ENCODE data around the gene OR4D1.

DNA sequence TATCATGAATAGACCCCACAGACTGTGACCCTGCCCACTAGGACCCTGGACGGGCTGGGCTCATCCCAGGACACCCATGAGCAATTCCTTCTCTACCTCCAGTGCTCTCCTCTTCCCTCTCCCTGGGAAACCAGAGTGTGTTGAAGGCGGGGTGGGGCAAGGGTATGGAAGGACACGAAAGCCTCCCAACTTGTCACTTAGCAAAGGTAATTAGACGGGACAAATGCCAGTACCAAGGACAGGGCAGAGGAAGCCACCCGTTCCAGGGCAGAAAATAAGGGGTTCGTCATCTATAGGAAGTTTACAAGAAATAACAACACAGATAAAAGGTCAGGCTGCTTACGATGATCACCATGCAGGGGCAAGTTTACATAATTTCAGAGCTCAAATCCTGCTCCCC lies 39.5 kb downstream of the OR4D1 start:
- TF ChIP-seq, protein P1, sequence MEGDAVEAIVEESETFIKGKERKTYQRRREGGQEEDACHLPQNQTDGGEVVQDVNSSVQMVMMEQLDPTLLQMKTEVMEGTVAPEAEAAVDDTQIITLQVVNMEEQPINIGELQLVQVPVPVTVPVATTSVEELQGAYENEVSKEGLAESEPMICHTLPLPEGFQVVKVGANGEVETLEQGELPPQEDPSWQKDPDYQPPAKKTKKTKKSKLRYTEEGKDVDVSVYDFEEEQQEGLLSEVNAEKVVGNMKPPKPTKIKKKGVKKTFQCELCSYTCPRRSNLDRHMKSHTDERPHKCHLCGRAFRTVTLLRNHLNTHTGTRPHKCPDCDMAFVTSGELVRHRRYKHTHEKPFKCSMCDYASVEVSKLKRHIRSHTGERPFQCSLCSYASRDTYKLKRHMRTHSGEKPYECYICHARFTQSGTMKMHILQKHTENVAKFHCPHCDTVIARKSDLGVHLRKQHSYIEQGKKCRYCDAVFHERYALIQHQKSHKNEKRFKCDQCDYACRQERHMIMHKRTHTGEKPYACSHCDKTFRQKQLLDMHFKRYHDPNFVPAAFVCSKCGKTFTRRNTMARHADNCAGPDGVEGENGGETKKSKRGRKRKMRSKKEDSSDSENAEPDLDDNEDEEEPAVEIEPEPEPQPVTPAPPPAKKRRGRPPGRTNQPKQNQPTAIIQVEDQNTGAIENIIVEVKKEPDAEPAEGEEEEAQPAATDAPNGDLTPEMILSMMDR (IDR thresholded peaks at IDR 0.05 in 2 of 3, conservative IDR thresholded peaks at IDR 0.05 in 1 of 3; ENCODE audit: insufficient read depth in 2 of 3, low read depth in 1 of 3, low read length in 3 of 3): no peak
- TF ChIP-seq, protein P2, sequence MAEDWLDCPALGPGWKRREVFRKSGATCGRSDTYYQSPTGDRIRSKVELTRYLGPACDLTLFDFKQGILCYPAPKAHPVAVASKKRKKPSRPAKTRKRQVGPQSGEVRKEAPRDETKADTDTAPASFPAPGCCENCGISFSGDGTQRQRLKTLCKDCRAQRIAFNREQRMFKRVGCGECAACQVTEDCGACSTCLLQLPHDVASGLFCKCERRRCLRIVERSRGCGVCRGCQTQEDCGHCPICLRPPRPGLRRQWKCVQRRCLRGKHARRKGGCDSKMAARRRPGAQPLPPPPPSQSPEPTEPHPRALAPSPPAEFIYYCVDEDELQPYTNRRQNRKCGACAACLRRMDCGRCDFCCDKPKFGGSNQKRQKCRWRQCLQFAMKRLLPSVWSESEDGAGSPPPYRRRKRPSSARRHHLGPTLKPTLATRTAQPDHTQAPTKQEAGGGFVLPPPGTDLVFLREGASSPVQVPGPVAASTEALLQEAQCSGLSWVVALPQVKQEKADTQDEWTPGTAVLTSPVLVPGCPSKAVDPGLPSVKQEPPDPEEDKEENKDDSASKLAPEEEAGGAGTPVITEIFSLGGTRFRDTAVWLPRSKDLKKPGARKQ (CRISPR knock-in tag; IDR thresholded peaks at IDR 0.05): no peak
- TF ChIP-seq ZNF274 (IDR thresholded peaks at IDR 0.05; ENCODE audit: borderline replicate concordance, low read depth, low read length): no peak
- no peak for TF ChIP-seq CBFB (CRISPR knock-in tag; IDR thresholded peaks at IDR 0.05)
